Activated B cell treated with CpG ODN at 0.5 μM for 24 hours (primary cell): ENCODE results near the gene TFB2M. TPM values are rescaled to one million over a fixed set of nuclear protein-coding genes. Genes with fewer than 3 reads are reported as not detected.

Experiments used
- ATAC-seq: fragments of 200-7000 bp; cut with Tn5 transposase; one replicate; pipeline ENCODE4 v1.10.0; 2021; ENCODE audit warnings: low read depth, mild to moderate bottlenecking, moderate library complexity
- CTCF ChIA-PET: fragments of 350-600 bp; sonication (Branson Sonifier 250); formaldehyde crosslinking; loops from one replicate; lab custom pipeline; 2021; ENCODE audit warnings: antibody characterized with exemption; lab: Charles Lee
- POLR2A ChIA-PET: fragments of 350-600 bp; sonication (Branson Sonifier 250); formaldehyde crosslinking; loops from one replicate; lab custom pipeline; 2021; ENCODE audit warnings: antibody characterized with exemption; lab: Charles Lee
- DNase-seq: peaks from one replicate; pipeline ENCODE4 v3.0.0; 2022
- H3K27ac Mint-ChIP-seq: one replicate; pipeline ENCODE4 v1.8.0; 2020; ENCODE audit warnings: mixed read lengths
- H3K27me3 Mint-ChIP-seq: one replicate; pipeline ENCODE4 v1.8.0; 2021; ENCODE audit warnings: mixed read lengths
- H3K36me3 Mint-ChIP-seq: one replicate; pipeline ENCODE4 v1.8.0; 2021; ENCODE audit warnings: low read depth, mixed read lengths
- H3K4me1 Mint-ChIP-seq: one replicate; pipeline ENCODE4 v1.8.0; 2021; ENCODE audit warnings: mixed read lengths
- H3K4me3 Mint-ChIP-seq: one replicate; pipeline ENCODE4 v1.8.0; 2020; ENCODE audit warnings: mild to moderate bottlenecking, mixed read lengths
- H3K9me3 Mint-ChIP-seq: one replicate; pipeline ENCODE4 v1.8.0; 2020; ENCODE audit warnings: mixed read lengths
- intact Hi-C: fragments of 100-400 bp; cut with micrococcal nuclease; formaldehyde crosslinking; loops from one replicate; pipeline ENCODE4 v1.15.1; 2024
- total RNA-seq: library from RNA; stranded (reverse); gene quantifications from 2 replicates; pipeline ENCODE4 v1.2.3, GENCODE V29; 2022
- TF ChIP-seq, protein P1 (sequence below): fragments of 200-600 bp; IDR thresholded peaks from one replicate; pipeline ENCODE4 v1.8.0; 2022; ENCODE audit warnings: antibody characterized with exemption, mild to moderate bottlenecking

Gene TFB2M
- total RNA-seq, 1 donor from 2014 or later, result 18.3 TPM

DNA sequence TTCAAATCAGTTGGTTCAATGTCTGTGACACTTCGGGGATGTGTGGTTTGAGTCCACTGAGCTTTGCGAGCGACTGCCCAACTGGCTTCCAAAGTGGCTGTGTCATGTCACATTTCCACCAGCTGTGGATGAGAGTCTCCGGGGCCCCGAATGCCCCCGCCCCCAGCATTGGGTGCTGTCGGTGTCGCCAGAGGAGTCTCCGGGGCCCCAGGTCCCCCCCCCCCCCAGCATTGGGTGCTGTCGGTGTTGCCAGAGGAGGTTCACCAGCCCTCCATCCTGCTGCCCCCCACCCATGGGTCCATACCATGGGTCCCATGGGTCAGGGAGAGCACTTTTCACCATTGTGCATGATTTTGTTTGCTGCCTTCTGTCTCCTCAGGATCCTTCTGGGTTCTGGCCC lies 49.9 kb downstream of the TFB2M start:
- Mint-ChIP-seq H3K4me3 (no peak overlapping the region), H3K9me3 (peaks cover 10% of the 10 kb centered on the region), H3K4me1 (no peaks in the 10 kb centered on the region), H3K36me3 (no peaks in the 10 kb centered on the region), H3K27ac (no peak overlapping the region), H3K27me3 (no peaks in the 10 kb centered on the region)
- no peak for ATAC-seq
- intact Hi-C loops, result no loop called here
- ChIA-PET CTCF (no interaction called here), POLR2A (no interaction called here)
- TF ChIP-seq, protein P1, sequence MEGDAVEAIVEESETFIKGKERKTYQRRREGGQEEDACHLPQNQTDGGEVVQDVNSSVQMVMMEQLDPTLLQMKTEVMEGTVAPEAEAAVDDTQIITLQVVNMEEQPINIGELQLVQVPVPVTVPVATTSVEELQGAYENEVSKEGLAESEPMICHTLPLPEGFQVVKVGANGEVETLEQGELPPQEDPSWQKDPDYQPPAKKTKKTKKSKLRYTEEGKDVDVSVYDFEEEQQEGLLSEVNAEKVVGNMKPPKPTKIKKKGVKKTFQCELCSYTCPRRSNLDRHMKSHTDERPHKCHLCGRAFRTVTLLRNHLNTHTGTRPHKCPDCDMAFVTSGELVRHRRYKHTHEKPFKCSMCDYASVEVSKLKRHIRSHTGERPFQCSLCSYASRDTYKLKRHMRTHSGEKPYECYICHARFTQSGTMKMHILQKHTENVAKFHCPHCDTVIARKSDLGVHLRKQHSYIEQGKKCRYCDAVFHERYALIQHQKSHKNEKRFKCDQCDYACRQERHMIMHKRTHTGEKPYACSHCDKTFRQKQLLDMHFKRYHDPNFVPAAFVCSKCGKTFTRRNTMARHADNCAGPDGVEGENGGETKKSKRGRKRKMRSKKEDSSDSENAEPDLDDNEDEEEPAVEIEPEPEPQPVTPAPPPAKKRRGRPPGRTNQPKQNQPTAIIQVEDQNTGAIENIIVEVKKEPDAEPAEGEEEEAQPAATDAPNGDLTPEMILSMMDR, result no peak
- no peak for DNase-seq

GRCh38 chr1:246515390-246516005 lies 50.6 kb downstream of the TFB2M start:
- Mint-ChIP-seq H3K36me3 (no peaks in the 10 kb centered on the region), H3K9me3 (peaks cover 10% of the 10 kb centered on the region), H3K27me3 (no peaks in the 10 kb centered on the region), H3K27ac (no peak overlapping the region), H3K4me3 (no peak overlapping the region), H3K4me1 (no peaks in the 10 kb centered on the region)
- DNase-seq (no peak), ATAC-seq (no peak)
- ChIA-PET CTCF (no interaction called here), POLR2A (no interaction called here)
- intact Hi-C loops, result no loop called here
- TF ChIP-seq, protein P1, result no peak

- no peaks in the 10 kb centered on the region for H3K27me3 Mint-ChIP-seq
- H3K36me3 Mint-ChIP-seq, result no peaks in the 10 kb centered on the region
- POLR2A ChIA-PET, result no interaction called here
- TF ChIP-seq, protein P1, result no peak
- H3K9me3 Mint-ChIP-seq, result peaks cover 10% of the 10 kb centered on the region
- no peaks in the 10 kb centered on the region for H3K4me1 Mint-ChIP-seq
- ATAC-seq, result no peak
- intact Hi-C loops, result no loop called here
- no peak for DNase-seq
- H3K4me3 Mint-ChIP-seq, result no peak overlapping the region
- H3K27ac Mint-ChIP-seq, result no peak overlapping the region
- CTCF ChIA-PET, result no interaction called here
Observed at GRCh38 chr1:246513619-246514343, 52.3 kb downstream of the TFB2M start.

DNA sequence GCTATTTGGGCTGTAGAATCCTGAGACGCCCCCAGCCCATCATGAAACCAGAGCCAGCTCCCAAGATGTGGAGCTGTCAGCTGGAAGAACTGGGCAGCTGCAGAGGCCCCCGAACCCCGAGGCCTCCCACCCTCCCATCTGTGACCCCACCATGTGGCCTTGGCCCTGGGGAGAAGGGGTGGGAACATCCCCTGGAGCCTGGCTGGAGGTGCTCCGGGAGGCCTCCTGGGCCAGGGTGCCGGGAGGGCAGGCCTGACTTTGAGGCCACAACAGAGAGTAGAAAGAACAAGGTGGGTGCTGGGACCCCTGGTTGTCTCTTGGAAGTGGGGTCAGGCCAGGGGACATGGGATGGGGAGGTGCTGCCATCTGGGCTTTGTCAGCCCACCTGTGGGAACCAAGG lies 53.0 kb downstream of the TFB2M start:
- intact Hi-C loops, result no loop called here
- POLR2A ChIA-PET, result no interaction called here
- Mint-ChIP-seq H3K27me3 (no peaks in the 10 kb centered on the region), H3K36me3 (no peaks in the 10 kb centered on the region), H3K4me1 (peaks cover 2% of the 10 kb centered on the region), H3K4me3 (no peak overlapping the region), H3K27ac (no peak overlapping the region), H3K9me3 (peaks cover 10% of the 10 kb centered on the region)
- CTCF ChIA-PET, result no interaction called here
- ATAC-seq (no peak), DNase-seq (no peak)
- TF ChIP-seq, protein P1, result no peak

DNA sequence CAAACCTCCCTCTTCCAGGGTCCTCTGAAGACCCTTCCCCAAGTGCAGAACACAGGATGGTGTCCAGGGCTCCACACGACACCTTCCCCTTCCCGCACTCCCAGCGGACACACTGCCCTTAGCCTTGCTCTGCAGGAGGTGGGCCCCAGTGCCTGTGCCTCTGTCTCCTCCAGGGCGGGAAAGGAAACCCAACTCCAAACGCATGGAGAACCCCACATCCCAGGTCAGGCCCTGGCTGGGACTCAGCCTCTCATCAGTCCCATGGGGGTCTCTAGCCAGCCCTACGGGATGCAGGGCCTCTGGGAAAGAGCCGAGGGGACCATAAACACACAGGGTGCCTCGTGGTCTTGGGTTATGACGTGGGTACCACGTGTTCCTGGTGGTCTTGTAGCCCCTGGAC lies 53.4 kb downstream of the TFB2M start:
- ChIA-PET POLR2A (no interaction called here), CTCF (no interaction called here)
- TF ChIP-seq, protein P1, result no peak
- intact Hi-C loops, result no loop called here
- no peak for ATAC-seq
- no peak for DNase-seq
- Mint-ChIP-seq H3K27me3 (no peaks in the 10 kb centered on the region), H3K4me1 (peaks cover 5% of the 10 kb centered on the region), H3K27ac (no peak overlapping the region), H3K4me3 (no peak overlapping the region), H3K36me3 (no peaks in the 10 kb centered on the region), H3K9me3 (peaks cover 10% of the 10 kb centered on the region)
